ENCODE results near the gene TEAD1. TPM values are rescaled to one million over a fixed set of nuclear protein-coding genes. Genes with fewer than 3 reads are reported as not detected.

The TEAD1 gene
- total RNA-seq, 4 donors from 2014 or later, result 38.8 to 110 (median 75.3) TPM

- Histone ChIP-seq H3K4me3 (no peak overlapping the region), H3K27ac (peak overlapping the region; percentile 73 to 91), H3K27me3 (no peaks in the 10 kb centered on the region), H3K9me3 (no peaks in the 10 kb centered on the region), H3K36me3 (no peaks in the 10 kb centered on the region), H3K4me1 (peaks cover 4 to 6% of the 10 kb centered on the region in 2 donors)
- intact Hi-C loops (cut with DNase I; ENCODE audit: low total_unique reads), result no loop called here
- DNase-seq, result peak; percentile 90 to 97
- TF ChIP-seq POLR2A (IDR thresholded peaks at IDR 0.05) (no peak), CTCF (IDR thresholded peaks at IDR 0.05) (no peak)
Measured at GRCh38 chr11:12724301-12725054, 50.3 kb downstream of the TEAD1 start.

GRCh38 chr11:12725055-12725862, 51.0 kb downstream of the TEAD1 start:
- TF ChIP-seq POLR2A (IDR thresholded peaks at IDR 0.05), result no peak
- no peak for TF ChIP-seq CTCF (IDR thresholded peaks at IDR 0.05)
- Histone ChIP-seq H3K4me1 (peaks cover 0 to 6% of the 10 kb centered on the region in 2 donors), H3K9me3 (no peaks in the 10 kb centered on the region), H3K36me3 (no peaks in the 10 kb centered on the region), H3K4me3 (no peak overlapping the region), H3K27ac (peak overlapping the region; percentile 73 to 91), H3K27me3 (no peaks in the 10 kb centered on the region)
- DNase-seq, result no peak
- intact Hi-C loops (cut with DNase I; ENCODE audit: low total_unique reads), result no loop called here

- no peaks in the 10 kb centered on the region for H3K36me3 ChIP-seq
- no peak overlapping the region for H3K4me3 ChIP-seq
- H3K27me3 ChIP-seq, result no peaks in the 10 kb centered on the region
- no peak for DNase-seq
- no peak overlapping the region for H3K27ac ChIP-seq
- TF ChIP-seq POLR2A (IDR thresholded peaks at IDR 0.05) (no peak), CTCF (IDR thresholded peaks at IDR 0.05) (no peak)
- H3K4me1 ChIP-seq, result peaks cover 0 to 6% of the 10 kb centered on the region in 2 donors
- intact Hi-C loops (cut with DNase I; ENCODE audit: low total_unique reads), result no loop called here
- H3K9me3 ChIP-seq, result no peaks in the 10 kb centered on the region
Measured at GRCh38 chr11:12725863-12726682, 51.9 kb downstream of the TEAD1 start.

GRCh38 chr11:12727563-12728211, 53.5 kb downstream of the TEAD1 start:
- Histone ChIP-seq H3K9me3 (no peaks in the 10 kb centered on the region), H3K36me3 (no peaks in the 10 kb centered on the region), H3K4me1 (peaks cover 0 to 6% of the 10 kb centered on the region in 2 donors), H3K27ac (no peak overlapping the region), H3K27me3 (no peaks in the 10 kb centered on the region), H3K4me3 (no peak overlapping the region)
- TF ChIP-seq CTCF (IDR thresholded peaks at IDR 0.05) (no peak), POLR2A (IDR thresholded peaks at IDR 0.05) (no peak)
- intact Hi-C loops (cut with DNase I; ENCODE audit: low total_unique reads), result no loop called here
- no peak for DNase-seq
